Measurements from ENCODE around the gene BRAF. TPM values are rescaled to one million over a fixed set of nuclear protein-coding genes. Genes with fewer than 3 reads are reported as not detected.
"Not testable (repeated sequence)": the region's sequence is repeated elsewhere in the genome, so short reads cannot be mapped to it uniquely, and the experiment has no call there.

Gene BRAF
- total RNA-seq, 1 donor from 2014 or later = 28.4 TPM

GRCh38 chr7:140696680-140697446, 227.9 kb downstream of the BRAF start, which contains the start of gene NDUFB2:
Gene NDUFB2, plus strand, starts transcription at chr7:140696708. Its CDS starts 37 bp downstream, at chr7:140696745.
- Mint-ChIP-seq H3K27me3 (ENCODE audit: unreplicated experiment) (peaks cover 19% of the 10 kb centered on the region), H3K36me3 (ENCODE audit: low read depth, unreplicated experiment) (peaks cover 29% of the 10 kb centered on the region), H3K4me3 (ENCODE audit: unreplicated experiment) (peak within 1 kb of the TSS; percentile 99), H3K27ac (ENCODE audit: unreplicated experiment) (peak within 1 kb of the TSS; percentile 96), H3K9me3 (ENCODE audit: unreplicated experiment) (no peaks in the 10 kb centered on the region), H3K4me1 (ENCODE audit: unreplicated experiment) (peaks cover 32% of the 10 kb centered on the region)
- TF ChIP-seq CTCF (IDR thresholded peaks at IDR 0.05; ENCODE audit: unreplicated experiment) = no peak
- DNase-seq (ENCODE audit: low spot score) = peak; percentile 68

GRCh38 chr7:140696024-140696679, 228.6 kb downstream of the BRAF start:
- H3K4me1 Mint-ChIP-seq (ENCODE audit: unreplicated experiment) = peaks cover 32% of the 10 kb centered on the region
- TF ChIP-seq CTCF (IDR thresholded peaks at IDR 0.05; ENCODE audit: unreplicated experiment) = no peak
- peaks cover 36% of the 10 kb centered on the region for H3K36me3 Mint-ChIP-seq (ENCODE audit: low read depth, unreplicated experiment)
- H3K4me3 Mint-ChIP-seq (ENCODE audit: unreplicated experiment) = peak overlapping the region; percentile 99
- H3K9me3 Mint-ChIP-seq (ENCODE audit: unreplicated experiment) = no peaks in the 10 kb centered on the region
- peaks cover 19% of the 10 kb centered on the region for H3K27me3 Mint-ChIP-seq (ENCODE audit: unreplicated experiment)
- peak overlapping the region; percentile 96 for H3K27ac Mint-ChIP-seq (ENCODE audit: unreplicated experiment)
- peak; percentile 95 for DNase-seq (ENCODE audit: low spot score)

GRCh38 chr7:140695381-140695780, 229.3 kb downstream of the BRAF start:
- peaks cover 32% of the 10 kb centered on the region for H3K4me1 Mint-ChIP-seq (ENCODE audit: unreplicated experiment)
- DNase-seq (ENCODE audit: low spot score) = no peak
- no peaks in the 10 kb centered on the region for H3K9me3 Mint-ChIP-seq (ENCODE audit: unreplicated experiment)
- peaks cover 19% of the 10 kb centered on the region for H3K27me3 Mint-ChIP-seq (ENCODE audit: unreplicated experiment)
- H3K36me3 Mint-ChIP-seq (ENCODE audit: low read depth, unreplicated experiment) = peaks cover 39% of the 10 kb centered on the region
- H3K27ac Mint-ChIP-seq (ENCODE audit: unreplicated experiment) = no peak overlapping the region
- no peak overlapping the region for H3K4me3 Mint-ChIP-seq (ENCODE audit: unreplicated experiment)
- TF ChIP-seq CTCF (IDR thresholded peaks at IDR 0.05; ENCODE audit: unreplicated experiment) = no peak

GRCh38 chr7:140694592-140694991, 230.1 kb downstream of the BRAF start:
- H3K27me3 Mint-ChIP-seq (ENCODE audit: unreplicated experiment) = peaks cover 19% of the 10 kb centered on the region
- peak overlapping the region; percentile 64 for H3K27ac Mint-ChIP-seq (ENCODE audit: unreplicated experiment)
- H3K9me3 Mint-ChIP-seq (ENCODE audit: unreplicated experiment) = no peaks in the 10 kb centered on the region
- peaks cover 40% of the 10 kb centered on the region for H3K36me3 Mint-ChIP-seq (ENCODE audit: low read depth, unreplicated experiment)
- no peak for TF ChIP-seq CTCF (IDR thresholded peaks at IDR 0.05; ENCODE audit: unreplicated experiment)
- no peak for DNase-seq (ENCODE audit: low spot score)
- H3K4me3 Mint-ChIP-seq (ENCODE audit: unreplicated experiment) = peak overlapping the region; percentile 74
- H3K4me1 Mint-ChIP-seq (ENCODE audit: unreplicated experiment) = peaks cover 30% of the 10 kb centered on the region

- not testable (repeated sequence) for DNase-seq (ENCODE audit: low spot score); H3K9me3 Mint-ChIP-seq (ENCODE audit: unreplicated experiment); H3K4me3 Mint-ChIP-seq (ENCODE audit: unreplicated experiment); H3K27ac Mint-ChIP-seq (ENCODE audit: unreplicated experiment)
- H3K36me3 Mint-ChIP-seq (ENCODE audit: low read depth, unreplicated experiment) = peaks cover 40% of the 10 kb centered on the region
- H3K4me1 Mint-ChIP-seq (ENCODE audit: unreplicated experiment) = peaks cover 25% of the 10 kb centered on the region
- H3K27me3 Mint-ChIP-seq (ENCODE audit: unreplicated experiment) = peaks cover 19% of the 10 kb centered on the region
These were observed 230.9 kb downstream of the BRAF start for GRCh38 chr7:140693849-140694248.

Data from endothelial cell (in vitro differentiated cells).